ENCODE measurements around the gene ZCCHC17.
"Not testable (repeated sequence)": the region's sequence is repeated elsewhere in the genome, so short reads cannot be mapped to it uniquely, and the experiment has no call there.

The ZCCHC17 gene

GRCh38 chr1:31296486-31297276 is at the start of gene ZCCHC17, which contains the start of gene SNRNP40:
Gene ZCCHC17 (plus strand): TSS chr1:31297032. CDS start chr1:31310099, 13,067 bp downstream.
Gene SNRNP40 (minus strand): TSS chr1:31296788. CDS start chr1:31296751, 37 bp downstream.
- peaks cover 13% of the 10 kb centered on the region for H3K36me3 ChIP-seq (ENCODE audit: insufficient read depth, low read length)
- peak within 1 kb of the TSS; percentile 85 for H3K4me3 ChIP-seq (ENCODE audit: low read depth, low read length)
- H2AFZ ChIP-seq (ENCODE audit: low read length, unreplicated experiment), result peak within 1 kb of the TSS; percentile 62
- peaks cover 25% of the 10 kb centered on the region for H3K4me1 ChIP-seq (ENCODE audit: control insufficient read depth, insufficient read depth, low read length, unreplicated experiment)
- peaks cover 63% of the 10 kb centered on the region for H3K79me2 ChIP-seq (ENCODE audit: control insufficient read depth, insufficient read depth, low read length, unreplicated experiment)
- H3K27ac ChIP-seq (ENCODE audit: low read depth, low read length), result peak within 1 kb of the TSS; percentile 55
- H3K27me3 ChIP-seq (ENCODE audit: insufficient read depth, low read length), result no peaks in the 10 kb centered on the region

GRCh38 chr1:31248276-31248675 is 48.6 kb upstream of the ZCCHC17 start:
- H3K36me3 ChIP-seq (ENCODE audit: insufficient read depth, low read length), result no peaks in the 10 kb centered on the region
- H3K27ac ChIP-seq (ENCODE audit: low read depth, low read length), result no peak overlapping the region
- H3K79me2 ChIP-seq (ENCODE audit: control insufficient read depth, insufficient read depth, low read length, unreplicated experiment), result no peaks in the 10 kb centered on the region
- peaks cover 7% of the 10 kb centered on the region for H3K4me1 ChIP-seq (ENCODE audit: control insufficient read depth, insufficient read depth, low read length, unreplicated experiment)
- H3K4me3 ChIP-seq (ENCODE audit: low read depth, low read length), result no peak overlapping the region
- H3K27me3 ChIP-seq (ENCODE audit: insufficient read depth, low read length), result no peaks in the 10 kb centered on the region
- H2AFZ ChIP-seq (ENCODE audit: low read length, unreplicated experiment), result no peak overlapping the region

- Histone ChIP-seq H3K4me1 (ENCODE audit: control insufficient read depth, insufficient read depth, low read length, unreplicated experiment) (no peaks in the 10 kb centered on the region), H2AFZ (ENCODE audit: low read length, unreplicated experiment) (no peak overlapping the region)
Observed at GRCh38 chr1:31249854-31250253, 47.0 kb upstream of the ZCCHC17 start.

GRCh38 chr1:31257213-31257612 is 39.6 kb upstream of the ZCCHC17 start:
- Histone ChIP-seq H3K4me1 (ENCODE audit: control insufficient read depth, insufficient read depth, low read length, unreplicated experiment) (no peaks in the 10 kb centered on the region), H3K4me3 (ENCODE audit: low read depth, low read length) (no peak overlapping the region), H3K27me3 (ENCODE audit: insufficient read depth, low read length) (no peaks in the 10 kb centered on the region), H3K36me3 (ENCODE audit: insufficient read depth, low read length) (peaks cover 16% of the 10 kb centered on the region), H2AFZ (ENCODE audit: low read length, unreplicated experiment) (no peak overlapping the region), H3K27ac (ENCODE audit: low read depth, low read length) (no peak overlapping the region), H3K79me2 (ENCODE audit: control insufficient read depth, insufficient read depth, low read length, unreplicated experiment) (no peaks in the 10 kb centered on the region)

More at GRCh38 chr1:31249854-31250253, 47.0 kb upstream of the ZCCHC17 start:
- Histone ChIP-seq H3K27me3 (ENCODE audit: insufficient read depth, low read length) (no peaks in the 10 kb centered on the region), H3K36me3 (ENCODE audit: insufficient read depth, low read length) (no peaks in the 10 kb centered on the region), H3K4me3 (ENCODE audit: low read depth, low read length) (no peak overlapping the region), H3K27ac (ENCODE audit: low read depth, low read length) (no peak overlapping the region), H3K79me2 (ENCODE audit: control insufficient read depth, insufficient read depth, low read length, unreplicated experiment) (no peaks in the 10 kb centered on the region)

GRCh38 chr1:31258581-31258980 is 38.3 kb upstream of the ZCCHC17 start:
- Histone ChIP-seq H3K4me3 (ENCODE audit: low read depth, low read length) (no peak overlapping the region), H3K36me3 (ENCODE audit: insufficient read depth, low read length) (peaks cover 16% of the 10 kb centered on the region), H3K79me2 (ENCODE audit: control insufficient read depth, insufficient read depth, low read length, unreplicated experiment) (no peaks in the 10 kb centered on the region), H3K27me3 (ENCODE audit: insufficient read depth, low read length) (no peaks in the 10 kb centered on the region), H3K4me1 (ENCODE audit: control insufficient read depth, insufficient read depth, low read length, unreplicated experiment) (no peaks in the 10 kb centered on the region), H3K27ac (ENCODE audit: low read depth, low read length) (no peak overlapping the region), H2AFZ (ENCODE audit: low read length, unreplicated experiment) (no peak overlapping the region)

- Histone ChIP-seq H3K79me2 (ENCODE audit: control insufficient read depth, insufficient read depth, low read length, unreplicated experiment) (no peaks in the 10 kb centered on the region), H3K27ac (ENCODE audit: low read depth, low read length) (no peak overlapping the region), H3K27me3 (ENCODE audit: insufficient read depth, low read length) (no peaks in the 10 kb centered on the region), H3K36me3 (ENCODE audit: insufficient read depth, low read length) (peaks cover 16% of the 10 kb centered on the region), H3K4me3 (ENCODE audit: low read depth, low read length) (no peak overlapping the region), H2AFZ (ENCODE audit: low read length, unreplicated experiment) (no peak overlapping the region), H3K4me1 (ENCODE audit: control insufficient read depth, insufficient read depth, low read length, unreplicated experiment) (no peaks in the 10 kb centered on the region)
Observed at GRCh38 chr1:31259746-31260145, 37.1 kb upstream of the ZCCHC17 start.

GRCh38 chr1:31261916-31262315 is 34.9 kb upstream of the ZCCHC17 start:
- Histone ChIP-seq H3K4me3 (ENCODE audit: low read depth, low read length) (no peak overlapping the region), H3K4me1 (ENCODE audit: control insufficient read depth, insufficient read depth, low read length, unreplicated experiment) (no peaks in the 10 kb centered on the region), H3K36me3 (ENCODE audit: insufficient read depth, low read length) (peaks cover 18% of the 10 kb centered on the region)

GRCh38 chr1:31262393-31262792 is 34.4 kb upstream of the ZCCHC17 start:
- not testable (repeated sequence) for H3K27ac ChIP-seq (ENCODE audit: low read depth, low read length); H3K4me1 ChIP-seq (ENCODE audit: control insufficient read depth, insufficient read depth, low read length, unreplicated experiment); H3K4me3 ChIP-seq (ENCODE audit: low read depth, low read length); H3K27me3 ChIP-seq (ENCODE audit: insufficient read depth, low read length); H2AFZ ChIP-seq (ENCODE audit: low read length, unreplicated experiment); H3K79me2 ChIP-seq (ENCODE audit: control insufficient read depth, insufficient read depth, low read length, unreplicated experiment)
- peaks cover 19% of the 10 kb centered on the region for H3K36me3 ChIP-seq (ENCODE audit: insufficient read depth, low read length)

More at GRCh38 chr1:31261916-31262315, 34.9 kb upstream of the ZCCHC17 start:
- Histone ChIP-seq H3K27me3 (ENCODE audit: insufficient read depth, low read length) (no peaks in the 10 kb centered on the region), H3K27ac (ENCODE audit: low read depth, low read length) (no peak overlapping the region), H3K79me2 (ENCODE audit: control insufficient read depth, insufficient read depth, low read length, unreplicated experiment) (no peaks in the 10 kb centered on the region), H2AFZ (ENCODE audit: low read length, unreplicated experiment) (no peak overlapping the region)

GRCh38 chr1:31263408-31263807 is 33.4 kb upstream of the ZCCHC17 start:
- no peak overlapping the region for H3K27ac ChIP-seq (ENCODE audit: low read depth, low read length)
- H3K4me3 ChIP-seq (ENCODE audit: low read depth, low read length), result no peak overlapping the region
- no peaks in the 10 kb centered on the region for H3K4me1 ChIP-seq (ENCODE audit: control insufficient read depth, insufficient read depth, low read length, unreplicated experiment)
- no peaks in the 10 kb centered on the region for H3K79me2 ChIP-seq (ENCODE audit: control insufficient read depth, insufficient read depth, low read length, unreplicated experiment)
- H3K36me3 ChIP-seq (ENCODE audit: insufficient read depth, low read length), result peaks cover 17% of the 10 kb centered on the region; the same call in 1 of the 2 replicates
- H3K27me3 ChIP-seq (ENCODE audit: insufficient read depth, low read length), result no peaks in the 10 kb centered on the region
- H2AFZ ChIP-seq (ENCODE audit: low read length, unreplicated experiment), result no peak overlapping the region

GRCh38 chr1:31264790-31265386 is 31.9 kb upstream of the ZCCHC17 start:
- Histone ChIP-seq H3K4me3 (ENCODE audit: low read depth, low read length) (no peak overlapping the region), H3K4me1 (ENCODE audit: control insufficient read depth, insufficient read depth, low read length, unreplicated experiment) (no peaks in the 10 kb centered on the region), H3K27me3 (ENCODE audit: insufficient read depth, low read length) (no peaks in the 10 kb centered on the region), H3K79me2 (ENCODE audit: control insufficient read depth, insufficient read depth, low read length, unreplicated experiment) (no peaks in the 10 kb centered on the region), H3K36me3 (ENCODE audit: insufficient read depth, low read length) (peaks cover 20% of the 10 kb centered on the region), H2AFZ (ENCODE audit: low read length, unreplicated experiment) (no peak overlapping the region), H3K27ac (ENCODE audit: low read depth, low read length) (no peak overlapping the region)

- H2AFZ ChIP-seq (ENCODE audit: low read length, unreplicated experiment), result no peak overlapping the region
- no peak overlapping the region for H3K4me3 ChIP-seq (ENCODE audit: low read depth, low read length)
- no peaks in the 10 kb centered on the region for H3K4me1 ChIP-seq (ENCODE audit: control insufficient read depth, insufficient read depth, low read length, unreplicated experiment)
- no peaks in the 10 kb centered on the region for H3K27me3 ChIP-seq (ENCODE audit: insufficient read depth, low read length)
- peaks cover 32% of the 10 kb centered on the region for H3K36me3 ChIP-seq (ENCODE audit: insufficient read depth, low read length)
- no peaks in the 10 kb centered on the region for H3K79me2 ChIP-seq (ENCODE audit: control insufficient read depth, insufficient read depth, low read length, unreplicated experiment)
- no peak overlapping the region for H3K27ac ChIP-seq (ENCODE audit: low read depth, low read length)
Observed at GRCh38 chr1:31266547-31266946, 30.3 kb upstream of the ZCCHC17 start.

All from ACC112 (cell line).